Endothelial cell (in vitro differentiated cells): ENCODE results near the gene SIM2. TPM values are rescaled to one million over a fixed set of nuclear protein-coding genes. Genes with fewer than 3 reads are reported as not detected.

ENCODE experiments used
- DNase-seq: peaks from one replicate; pipeline ENCODE4 v3.0.0; 2021; ENCODE audit warnings: low spot score
- H3K27ac Mint-ChIP-seq: one replicate; pipeline ENCODE4 v1.8.0; 2021; ENCODE audit warnings: mixed read lengths, inconsistent platforms; ENCODE audit not compliant: unreplicated experiment
- H3K27me3 Mint-ChIP-seq: one replicate; pipeline ENCODE4 v1.8.0; 2021; ENCODE audit warnings: mild to moderate bottlenecking, moderate library complexity, mixed read lengths, inconsistent platforms; ENCODE audit not compliant: unreplicated experiment
- H3K36me3 Mint-ChIP-seq: one replicate; pipeline ENCODE4 v1.8.0; 2021; ENCODE audit warnings: mild to moderate bottlenecking, low read depth, mixed read lengths, inconsistent platforms; ENCODE audit not compliant: unreplicated experiment
- H3K4me1 Mint-ChIP-seq: one replicate; pipeline ENCODE4 v1.8.0; 2021; ENCODE audit warnings: mild to moderate bottlenecking, mixed read lengths, inconsistent platforms; ENCODE audit not compliant: unreplicated experiment
- H3K4me3 Mint-ChIP-seq: one replicate; pipeline ENCODE4 v1.8.0; 2021; ENCODE audit warnings: mild to moderate bottlenecking, mixed read lengths, inconsistent platforms; ENCODE audit not compliant: unreplicated experiment
- H3K9me3 Mint-ChIP-seq: one replicate; pipeline ENCODE4 v1.8.0; 2021; ENCODE audit warnings: mixed read lengths, inconsistent platforms; ENCODE audit not compliant: unreplicated experiment
- CTCF ChIP-seq: fragments of 200-600 bp; sonication (generic); IDR thresholded peaks from one replicate; pipeline ENCODE4 v1.5.0; 2021; ENCODE audit warnings: antibody characterized with exemption; ENCODE audit not compliant: unreplicated experiment
- total RNA-seq: library from RNA; stranded (reverse); fragmentation: NEBNext Ultra II Directional; extraction: Animal tissue kit (Norgen Biotek cat#: 25700); gene quantifications from one replicate; pipeline ENCODE4 v1.2.1, GENCODE V29; 2021; ENCODE audit not compliant: unreplicated experiment

SIM2 gene
- total RNA-seq, 1 donor from 2014 or later = 17.1 TPM

GRCh38 chr21:36702622-36702968 lies 3.7 kb downstream of the SIM2 start:
- H3K4me3 Mint-ChIP-seq = peak overlapping the region; percentile 33

GRCh38 chr21:36703123-36703522 lies 4.2 kb downstream of the SIM2 start:
- Mint-ChIP-seq H3K9me3 (no peaks in the 10 kb centered on the region), H3K36me3 (peaks cover 16% of the 10 kb centered on the region), H3K27ac (no peak overlapping the region), H3K4me3 (no peak overlapping the region), H3K27me3 (peaks cover 33% of the 10 kb centered on the region), H3K4me1 (peaks cover 39% of the 10 kb centered on the region)
- DNase-seq = no peak
- no peak for TF ChIP-seq CTCF

More at GRCh38 chr21:36702622-36702968, 3.7 kb downstream of the SIM2 start:
- Mint-ChIP-seq H3K9me3 (no peaks in the 10 kb centered on the region), H3K27ac (no peak overlapping the region), H3K36me3 (peaks cover 16% of the 10 kb centered on the region), H3K4me1 (peaks cover 38% of the 10 kb centered on the region), H3K27me3 (peaks cover 33% of the 10 kb centered on the region)
- no peak for TF ChIP-seq CTCF
- no peak for DNase-seq

- no peak for TF ChIP-seq CTCF
- Mint-ChIP-seq H3K4me1 (peaks cover 43% of the 10 kb centered on the region), H3K27me3 (peaks cover 37% of the 10 kb centered on the region), H3K4me3 (peak overlapping the region; percentile 51), H3K9me3 (no peaks in the 10 kb centered on the region), H3K36me3 (peaks cover 16% of the 10 kb centered on the region), H3K27ac (no peak overlapping the region)
- peak; percentile 7 for DNase-seq
These were observed 4.8 kb downstream of the SIM2 start for GRCh38 chr21:36703626-36704280.

- no peak overlapping the region for H3K27ac Mint-ChIP-seq
- no peak for DNase-seq
- no peak for TF ChIP-seq CTCF
- H3K9me3 Mint-ChIP-seq = no peaks in the 10 kb centered on the region
- H3K27me3 Mint-ChIP-seq = peaks cover 37% of the 10 kb centered on the region
- peaks cover 44% of the 10 kb centered on the region for H3K4me1 Mint-ChIP-seq
- peaks cover 16% of the 10 kb centered on the region for H3K36me3 Mint-ChIP-seq
- peak overlapping the region; percentile 51 for H3K4me3 Mint-ChIP-seq
These were observed 5.5 kb downstream of the SIM2 start for GRCh38 chr21:36704281-36704957.

GRCh38 chr21:36704958-36705678 lies 6.2 kb downstream of the SIM2 start:
- Mint-ChIP-seq H3K4me3 (no peak overlapping the region), H3K4me1 (peaks cover 46% of the 10 kb centered on the region), H3K27ac (no peak overlapping the region), H3K9me3 (no peaks in the 10 kb centered on the region), H3K27me3 (peaks cover 40% of the 10 kb centered on the region), H3K36me3 (peaks cover 15% of the 10 kb centered on the region)
- no peak for TF ChIP-seq CTCF
- no peak for DNase-seq
